T-helper 2 cell treated with Interferon-gamma antibody and Interleukin-4, amounts not matched to agents 100 ng/mL and 5 ng/mL, for 36 hours (primary cell): ENCODE results near the gene NOA1. TPM values are rescaled to one million over a fixed set of nuclear protein-coding genes. Genes with fewer than 3 reads are reported as not detected.

Experiments used
- intact Hi-C: fragments of 100-400 bp; cut with micrococcal nuclease; formaldehyde crosslinking; loops from one replicate; pipeline ENCODE4 v1.15.1; 2023
- total RNA-seq: library from RNA; stranded (reverse); gene quantifications from 2 replicates; pipeline ENCODE4 v1.2.3, GENCODE V29; 2022

NOA1 gene
- 17.7 and 18.4 TPM in 2 replicates for total RNA-seq

DNA sequence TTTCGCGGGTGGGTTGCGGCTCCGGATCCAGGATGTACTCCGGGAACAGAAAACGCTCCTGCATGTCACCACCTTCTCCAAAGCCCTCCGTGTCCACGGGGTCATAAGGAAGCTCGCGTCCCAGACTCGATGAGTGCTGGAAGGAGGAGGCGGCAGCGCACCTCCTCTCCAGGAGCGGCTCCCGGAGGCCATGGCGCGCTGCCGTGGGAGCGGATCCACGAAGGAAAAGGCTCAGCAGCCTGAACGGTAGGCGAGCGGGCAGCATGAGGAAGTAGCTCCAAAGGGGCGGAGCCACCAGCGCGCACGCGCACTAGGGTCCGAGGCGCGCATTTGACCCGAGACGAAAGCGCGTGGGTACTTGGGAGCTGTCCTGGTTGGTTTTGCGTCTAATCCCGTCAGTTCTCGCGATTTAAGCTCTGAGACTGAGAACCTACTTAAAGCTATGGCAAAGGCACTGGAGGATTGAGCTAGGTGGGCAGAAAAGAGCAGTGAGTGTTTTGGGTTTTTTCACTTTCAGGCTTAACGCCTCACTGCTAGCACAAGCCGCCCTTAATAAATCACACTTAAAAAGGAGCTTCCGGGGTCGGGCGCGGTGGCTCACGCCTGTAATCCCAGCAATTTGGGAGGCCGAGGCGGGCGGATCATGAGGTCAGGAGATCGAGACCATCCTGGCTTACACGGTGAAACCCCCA is at the start of gene NOA1:
NOA1 (minus strand) TSS at position 286 of the 692 bp plus-strand sequence; CDS start at position 265, 21 bp downstream.
- intact Hi-C loops, result loop anchor here (1.0 to 10.0 kb wide), 9 partner anchors 68 to 1580 kb away; partner anchors contain the start of genes AASDH, CLOCK, EXOC1 and PAICS

DNA sequence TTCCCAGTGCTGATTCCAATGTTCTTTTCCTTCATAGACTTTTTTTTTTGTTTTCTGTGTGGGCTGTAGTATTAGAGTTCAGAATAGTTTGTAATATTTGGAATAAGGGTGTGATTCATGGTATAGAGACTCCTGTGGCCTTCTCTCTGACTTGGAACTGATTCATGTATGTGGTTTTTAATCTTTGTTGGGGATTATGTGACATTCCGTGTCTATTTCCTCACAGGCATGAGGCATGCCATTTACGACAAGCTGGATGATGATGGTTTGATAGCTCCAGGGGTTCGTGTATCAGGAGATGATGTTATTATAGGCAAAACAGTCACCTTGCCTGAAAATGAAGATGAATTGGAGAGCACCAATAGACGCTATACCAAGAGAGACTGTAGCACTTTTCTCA is 45.7 kb upstream of the NOA1 start:
- intact Hi-C loops, result no loop called here

DNA sequence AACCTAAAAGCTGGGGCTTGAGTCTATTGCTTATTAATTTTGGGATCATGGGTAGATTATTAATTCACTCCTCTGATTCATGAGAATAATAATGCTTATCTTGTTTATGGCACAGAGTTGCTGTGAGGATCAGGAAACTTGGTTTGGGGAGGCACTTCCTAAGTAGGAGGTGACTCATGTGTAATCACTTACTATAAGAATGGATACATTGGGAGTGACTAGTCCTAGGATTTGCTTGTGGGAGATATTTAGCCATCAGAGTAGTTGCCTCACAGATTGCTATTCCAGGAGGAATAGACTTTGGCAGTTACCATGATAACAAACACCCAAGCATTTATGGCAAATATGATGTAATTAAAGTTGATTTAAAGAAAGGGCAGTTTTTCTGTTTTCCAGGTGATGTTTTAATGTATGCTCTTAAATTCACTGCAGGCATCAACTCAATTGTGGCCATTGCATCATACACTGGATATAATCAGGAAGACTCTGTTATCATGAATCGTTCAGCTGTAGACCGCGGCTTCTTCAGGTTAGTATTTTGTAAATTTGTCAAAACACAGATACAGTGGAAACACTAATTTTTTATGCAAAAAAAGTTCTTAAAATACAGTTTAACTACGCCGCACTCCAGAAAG is 43.2 kb upstream of the NOA1 start:
- intact Hi-C loops, result no loop called here

GRCh38 chr4:57018980-57019379 is 41.6 kb upstream of the NOA1 start:
- intact Hi-C loops, result no loop called here

GRCh38 chr4:57013543-57014120 is 36.2 kb upstream of the NOA1 start:
- intact Hi-C loops, result no loop called here

GRCh38 chr4:56999751-57000150 is 22.3 kb upstream of the NOA1 start:
- intact Hi-C loops, result no loop called here

DNA sequence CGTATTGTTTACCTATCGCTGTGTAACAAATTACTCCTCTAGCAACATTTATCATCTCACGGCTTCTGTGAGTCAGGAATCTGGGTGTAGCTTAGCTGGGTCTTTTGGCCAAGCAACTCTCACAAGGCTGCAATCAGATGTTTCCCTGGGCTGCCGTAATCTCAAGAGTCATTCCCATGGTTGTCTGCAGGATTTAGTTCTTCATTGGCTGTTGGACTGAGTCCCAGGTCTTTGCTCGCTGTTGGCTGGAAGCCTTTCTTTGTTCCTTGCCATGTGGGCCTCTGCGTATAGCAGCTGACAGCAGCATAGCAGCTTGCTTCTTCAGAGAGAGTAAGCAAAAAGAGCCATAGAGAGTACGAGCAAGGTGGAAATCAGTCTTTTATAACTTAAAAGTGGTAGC is 18.1 kb upstream of the NOA1 start:
- intact Hi-C loops, result no loop called here

DNA sequence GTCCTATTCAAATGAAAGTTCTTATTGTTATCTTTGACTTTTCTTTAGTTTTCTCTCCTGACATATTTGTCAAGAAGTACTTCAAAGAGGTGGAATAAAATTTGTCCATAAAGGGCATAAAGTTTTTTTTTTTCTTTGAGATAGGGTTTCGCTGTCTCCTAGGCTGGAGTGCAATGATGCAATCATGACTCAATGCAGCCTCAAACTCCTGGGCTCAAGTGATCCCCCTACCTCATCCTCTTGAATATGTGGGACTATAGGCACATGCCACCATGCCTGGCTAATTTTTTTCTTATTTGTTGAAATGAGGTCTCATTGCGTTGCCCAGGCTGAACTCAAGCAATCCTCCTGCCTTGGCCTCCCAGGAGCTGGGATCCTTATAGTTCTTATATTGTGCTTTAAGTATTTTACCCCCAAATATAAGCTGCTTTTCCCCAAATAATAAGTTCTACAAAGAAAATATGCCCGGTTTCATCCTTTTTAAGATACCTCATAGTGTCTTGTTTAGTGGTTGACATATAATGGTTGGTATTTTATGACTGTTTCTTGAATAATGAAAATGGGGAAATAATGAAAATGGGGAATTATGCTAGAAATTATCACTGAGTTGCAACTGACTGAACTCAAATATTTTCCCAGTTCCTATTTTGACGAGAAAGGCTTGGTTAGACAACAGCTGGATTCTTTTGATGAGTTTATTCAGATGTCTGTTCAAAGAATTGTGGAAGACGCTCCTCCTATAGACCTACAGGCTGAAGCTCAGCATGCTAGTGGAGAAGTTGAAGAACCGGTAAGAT is 12.9 kb upstream of the NOA1 start:
- intact Hi-C loops, result no loop called here

DNA sequence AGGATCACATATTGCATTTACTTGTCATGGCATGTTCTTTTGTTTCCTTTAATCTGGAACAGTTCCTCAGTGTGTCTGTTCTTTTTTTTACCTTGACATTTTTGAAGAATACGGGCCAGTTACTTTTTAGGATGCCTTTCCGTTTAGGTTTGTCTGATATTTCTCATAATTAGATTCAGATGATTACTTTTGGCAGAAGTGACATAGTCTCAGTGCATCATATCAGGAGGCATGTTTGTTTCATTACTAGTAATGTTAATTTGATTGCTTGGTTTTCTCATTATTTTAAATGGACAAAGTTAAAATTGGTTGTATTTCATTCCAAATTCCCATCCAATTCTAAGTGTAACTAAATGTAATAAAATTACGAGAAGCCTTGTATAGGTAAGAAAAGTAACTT is 9.5 kb upstream of the NOA1 start:
- intact Hi-C loops, result no loop called here

DNA sequence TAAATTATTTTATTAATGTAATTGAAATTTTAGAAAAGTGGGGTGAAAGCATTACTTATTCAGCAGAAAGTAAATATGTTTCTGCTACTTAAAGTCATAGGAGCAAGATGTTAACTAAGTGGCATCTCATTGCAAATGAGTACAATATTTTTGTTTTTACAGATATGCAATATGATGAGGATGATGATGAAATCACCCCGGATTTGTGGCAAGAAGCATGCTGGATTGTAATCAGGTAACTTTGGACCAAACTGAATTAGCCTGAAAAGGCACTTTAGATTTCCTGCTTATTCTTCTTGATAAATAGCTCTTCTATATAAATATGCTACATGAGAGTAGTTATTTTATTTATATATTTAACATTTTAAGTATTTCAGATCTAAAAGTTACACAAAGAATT is 8.8 kb upstream of the NOA1 start:
- intact Hi-C loops, result no loop called here

GRCh38 chr4:56981795-56982201 is 4.4 kb upstream of the NOA1 start:
- intact Hi-C loops, result no loop called here

DNA sequence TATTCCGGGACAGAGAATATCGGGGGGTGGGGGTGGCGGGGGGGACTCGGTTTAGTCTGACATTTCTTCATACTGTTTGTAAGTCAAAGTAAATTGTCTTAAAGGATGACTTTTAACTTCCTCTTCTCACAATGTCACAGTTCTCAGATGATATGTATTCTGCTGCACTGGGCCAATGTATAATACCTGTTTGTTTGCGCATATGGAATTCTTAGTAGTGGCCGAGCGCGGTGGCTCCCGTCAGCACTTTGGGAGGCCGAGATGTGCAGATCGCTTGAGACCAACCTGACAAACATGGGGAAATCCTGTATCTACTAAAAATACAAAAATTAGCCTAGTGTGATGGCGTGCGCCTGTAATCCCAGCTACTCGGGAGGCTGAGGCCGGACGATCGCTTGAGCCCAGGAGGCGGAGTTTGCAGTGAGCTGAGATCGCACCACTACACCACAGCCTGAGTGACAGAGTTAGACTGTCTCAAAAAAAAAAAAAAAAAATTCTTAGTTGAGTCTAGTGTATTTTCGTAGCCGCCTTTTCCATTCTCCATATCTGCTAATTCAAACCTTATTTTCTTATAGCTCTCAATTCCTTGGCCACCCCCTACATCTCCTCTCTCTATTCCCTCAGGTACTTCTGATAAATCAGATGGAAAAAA is 2.1 kb upstream of the NOA1 start:
- intact Hi-C loops, result loop anchor here (1.0 to 10.0 kb wide), 7 partner anchors 177 to 1582 kb away; partner anchors contain the start of genes AASDH, CEP135, CLOCK and SRP72

GRCh38 chr4:56978750-56979303 is 1.4 kb upstream of the NOA1 start, which contains the start of gene POLR2B:
Gene POLR2B, plus strand, starts transcription at chr4:56978896. Its CDS starts 90 bp downstream, at chr4:56978986.
- intact Hi-C loops, result loop anchor here (1.0 to 10.0 kb wide), 7 partner anchors 177 to 1582 kb away; partner anchors contain the start of genes AASDH, CEP135, CLOCK and SRP72

GRCh38 chr4:56976837-56977320 is 527 bp downstream of the NOA1 start:
- intact Hi-C loops, result loop anchor here (1.0 to 10.0 kb wide), 7 partner anchors 68 to 1580 kb away; partner anchors contain the start of genes CLOCK, EXOC1, PAICS and TMEM165

- intact Hi-C loops, result loop anchor here (5.0 to 10.0 kb wide), 4 partner anchors 174 to 1579 kb away; partner anchors contain the start of genes CLOCK and TMEM165
These were observed 1.0 kb downstream of the NOA1 start for GRCh38 chr4:56976283-56976836.

GRCh38 chr4:56973336-56973735 is 4.1 kb downstream of the NOA1 start:
- intact Hi-C loops, result loop anchor here (10.0 kb wide), 1 partner anchor 429 kb away; no protein-coding TSS in a partner anchor

DNA sequence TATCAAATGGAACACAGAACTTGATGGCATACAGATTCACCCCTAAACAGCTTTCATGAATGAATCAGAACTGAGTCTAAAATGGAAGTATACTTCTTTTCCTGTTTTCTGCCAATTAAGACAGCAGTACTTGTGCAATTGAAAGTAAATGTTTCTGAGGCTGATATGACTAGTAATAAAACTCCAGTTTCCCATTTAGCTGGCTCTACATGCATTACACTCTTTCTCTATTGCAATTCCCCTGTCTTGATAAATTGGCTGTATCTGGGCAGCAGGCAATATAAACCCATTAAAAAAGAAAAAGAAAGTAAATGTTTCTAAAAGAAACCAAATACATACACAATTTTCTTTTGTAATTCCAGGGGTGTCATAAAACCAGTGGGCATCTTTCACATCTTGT is 4.6 kb downstream of the NOA1 start:
- intact Hi-C loops, result loop anchor here (10.0 kb wide), 1 partner anchor 428 kb away; no protein-coding TSS in a partner anchor

GRCh38 chr4:56972389-56972788 is 5.0 kb downstream of the NOA1 start:
- intact Hi-C loops, result loop anchor here (10.0 kb wide), 1 partner anchor 428 kb away; no protein-coding TSS in a partner anchor

DNA sequence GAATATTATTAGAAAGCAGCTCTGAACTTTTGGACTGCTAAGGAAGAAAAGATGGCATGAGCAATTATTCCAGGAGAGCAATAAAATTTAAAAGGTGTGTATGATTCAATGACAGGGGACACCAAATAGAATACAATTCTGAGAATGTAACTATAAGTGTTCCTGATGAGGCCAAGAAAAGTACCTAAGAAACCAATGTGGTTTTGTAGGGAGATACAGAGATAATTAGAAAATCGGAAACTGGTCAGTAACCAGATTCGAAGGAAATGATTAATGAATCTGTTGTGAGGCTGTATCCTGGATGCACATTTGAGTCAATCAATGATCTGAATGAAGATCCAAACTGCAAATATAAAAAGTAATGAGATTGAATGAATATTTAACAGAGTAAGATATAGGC is 6.0 kb downstream of the NOA1 start:
- intact Hi-C loops, result loop anchor here (10.0 kb wide), 1 partner anchor 427 kb away; no protein-coding TSS in a partner anchor

DNA sequence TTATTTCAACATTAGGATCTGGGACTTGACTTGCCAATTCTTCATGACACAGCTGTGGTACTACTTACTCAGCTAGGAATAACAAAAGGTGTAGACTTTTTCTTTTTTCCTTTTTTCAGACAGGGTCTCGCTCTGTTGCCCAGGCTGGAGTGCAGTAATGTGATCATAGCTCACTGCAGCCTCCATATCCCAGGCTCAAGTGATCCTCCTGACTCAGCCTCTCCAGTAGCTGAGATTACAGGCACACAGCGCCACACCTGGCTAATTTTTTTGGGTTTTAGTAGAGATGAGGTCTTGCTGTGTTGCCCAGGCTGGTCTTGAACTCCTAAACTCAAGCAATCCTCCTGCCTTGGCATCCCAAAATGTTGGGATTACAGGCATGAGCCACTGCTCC is 16.3 kb downstream of the NOA1 start:
- intact Hi-C loops, result no loop called here
